HepG2 (cell line): Measurements from ENCODE around the gene FAM118B. TPM values are rescaled to one million over a fixed set of nuclear protein-coding genes. Genes with fewer than 3 reads are reported as not detected.

Experiments used
- ATAC-seq: fragments of 200-7000 bp; cut with Tn5 transposase; 3 replicates; pipeline ENCODE4 v1.9.1; 2020; ENCODE audit warnings: mild to moderate bottlenecking, moderate library complexity
- BruUV-seq: library from RNA; stranded (reverse); fragments of 400-500 nt; replicated peaks from 2 replicates; lab custom pipeline; 2021; lab: Mats Ljungman, UMichigan
- CTCF ChIA-PET: fragments of 300-600 bp; formaldehyde crosslinking; extraction: SDS; loops from one replicate; lab custom pipeline; 2021; ENCODE audit warnings: low total read pairs, inconsistent platforms, low intra/inter-chr PET ratio; lab: Yijun Ruan, JAX
- POLR2A ChIA-PET: fragments of 350-600 bp; sonication (Branson Sonifier 250); formaldehyde crosslinking; loops from one replicate; lab custom pipeline; 2020; ENCODE audit warnings: antibody characterized with exemption, inconsistent platforms; lab: Yijun Ruan, JAX
- DNase-seq: peaks from one replicate; pipeline ENCODE4 v3.0.0-alpha.2; 2015; ENCODE audit warnings: low spot score
- FAIRE-seq: peaks from 3 replicates; lab custom pipeline; 2011; peaks lifted over from hg19 to GRCh38; lab: Jason Lieb, UNC
- H2AFZ ChIP-seq: one replicate; pipeline ENCODE4 v1.6.1; 2011; ENCODE audit warnings: low read length, inconsistent platforms
- H3K27ac ChIP-seq: fragments of 300-600 bp; 3 replicates; pipeline ENCODE4 v1.8.0; 2011; ENCODE audit warnings: mixed run types, mild to moderate bottlenecking, mixed read lengths, low read length, inconsistent platforms; ENCODE audit not compliant: insufficient read depth; ENCODE audit errors: extremely low read length
- H3K27me3 ChIP-seq, 2 experiments: fragments of 200-600 bp in 1 of 2; 2 replicates in 1 of 2; 3 replicates in 1 of 2; pipeline versions ENCODE4 v1.6.0 to v1.8.0; 2011; ENCODE audit warnings: low read length in 2 of 2, mild to moderate bottlenecking in 2 of 2, moderate library complexity in 2 of 2, inconsistent platforms in 1 of 2; ENCODE audit not compliant: insufficient read depth in 2 of 2, control insufficient read depth in 1 of 2
- H3K36me3 ChIP-seq, 2 experiments: fragments of 200-600 bp in 1 of 2; replicated peaks in 1 of 2; 2 replicates in 1 of 2; 3 replicates in 1 of 2; pipeline versions ENCODE4 v1.5.1 to v1.8.0; 2011; ENCODE audit warnings: low read length in 2 of 2, inconsistent platforms in 1 of 2; ENCODE audit not compliant: insufficient read depth in 2 of 2, control insufficient read depth in 1 of 2
- H3K4me1 ChIP-seq: 2 replicates; pipeline ENCODE4 v1.5.1; 2012; ENCODE audit warnings: low read length, inconsistent platforms; ENCODE audit not compliant: insufficient read depth
- H3K4me2 ChIP-seq: 2 replicates; pipeline ENCODE4 v1.6.0; 2011; ENCODE audit warnings: low read depth, low read length, inconsistent platforms
- H3K4me3 ChIP-seq, 3 experiments: fragments of 200-600 bp in 1 of 3; sonication (generic), shearing (Covaris generic) in 1 of 3; replicated peaks in 1 of 3; 2 replicates each; pipeline ENCODE4 v1.5.1; 2011 to 2016; ENCODE audit warnings: low read length in 3 of 3, inconsistent platforms in 2 of 3, low read depth in 2 of 3, mild to moderate bottlenecking in 2 of 3, control low read depth in 1 of 3, mixed read lengths in 1 of 3; ENCODE audit not compliant: insufficient read depth in 1 of 3
- H3K79me2 ChIP-seq: one replicate; pipeline ENCODE4 v1.6.1; 2011; ENCODE audit warnings: low read length, inconsistent platforms; ENCODE audit not compliant: insufficient read depth
- H3K9ac ChIP-seq: 2 replicates; pipeline ENCODE4 v1.6.0; 2011; ENCODE audit warnings: mild to moderate bottlenecking, low read depth, low read length, inconsistent platforms; ENCODE audit not compliant: insufficient read depth
- H3K9me3 ChIP-seq: 2 replicates; pipeline ENCODE4 v1.5.1; 2012; ENCODE audit warnings: mild to moderate bottlenecking, low read length
- H4K20me1 ChIP-seq: 2 replicates; pipeline ENCODE4 v1.6.0; 2011; ENCODE audit warnings: inconsistent platforms, mild to moderate bottlenecking, low read length, moderate library complexity; ENCODE audit not compliant: insufficient read depth
- AGO2 ChIP-seq: fragments of 200-400 bp; formaldehyde crosslinking; optimal IDR thresholded peaks from 2 replicates; pipeline ENCODE3; 2017; ENCODE audit warnings: mild to moderate bottlenecking, low read depth, low read length, moderate library complexity
- MYNN ChIP-seq: sonication (generic); formaldehyde crosslinking; IDR thresholded peaks from 2 replicates; pipeline ENCODE4 v1.4.0; 2020; ENCODE audit warnings: mild to moderate bottlenecking, low read depth, missing genetic modification reagents
- POLR2G ChIP-seq: fragments of 200-400 bp; formaldehyde crosslinking; IDR thresholded peaks from 2 replicates; pipeline ENCODE4 v1.6.1; 2018; ENCODE audit warnings: mild to moderate bottlenecking, low read depth, low read length, moderate library complexity
- RBFOX2 ChIP-seq: fragments of 200-400 bp; formaldehyde crosslinking; IDR thresholded peaks from 2 replicates; pipeline ENCODE4 v1.6.1; 2017; ENCODE audit warnings: low read depth, mild to moderate bottlenecking, low read length
- ZKSCAN8 ChIP-seq: IDR thresholded peaks from 2 replicates; pipeline ENCODE4 v1.6.1; 2016; ENCODE audit warnings: borderline replicate concordance, missing genetic modification reagents, missing compliant biosample characterization
- WGBS: methylation state at CpG from one replicate; pipeline ENCODE4 v1.1.6; 2017; ENCODE audit warnings: low lambda C conversion rate; 5-methylcytosine and 5-hydroxymethylcytosine counted together
- in situ Hi-C: cut with HindIII; loops from 2 replicates; pipeline ENCODE4 v1.10.0; 2017; ENCODE audit warnings: low pct_unique_long_range_greater_than_20kb; ENCODE audit not compliant: extremely low pct_ligation_motif_present
- intact Hi-C: fragments of 100-400 bp; cut with micrococcal nuclease; formaldehyde crosslinking; loops from one replicate; pipeline ENCODE4 v1.10.0; 2022; ENCODE audit not compliant: unreplicated experiment
- polyA plus RNA-seq, 8 experiments: library from polyadenylated mRNA; depleted of rRNA in 3 of 8; stranded (reverse) in 7 of 8; unstranded in 1 of 8; fragments of >200 nt; fragmentation: Illumina TruSeq in 4 of 8; extraction: Trizol in 4 of 8; gene quantifications; 2 replicates each; pipeline versions ENCODE4 v1.2.1 to v1.2.3, GENCODE V29; 2011 to 2016; ENCODE audit warnings: low read depth in 4 of 8, missing spikeins in 1 of 8, mixed read lengths in 1 of 8; ENCODE audit not compliant: insufficient read depth in 1 of 8
- total RNA-seq, 5 experiments: library from RNA; depleted of rRNA; stranded (reverse); fragments of >200 nt; fragmentation: Illumina TruSeq; extraction: Trizol; gene quantifications; 2 replicates each; pipeline ENCODE4 v1.2.3, GENCODE V29; 2016; ENCODE audit warnings: low read depth in 1 of 5
- TF ChIP-seq, protein P1 (sequence below): sonication (generic); formaldehyde crosslinking; IDR thresholded peaks from 2 replicates; pipeline ENCODE4 v1.8.0; 2022; ENCODE audit warnings: missing genetic modification reagents, mild to moderate bottlenecking, inconsistent platforms, borderline replicate concordance
- TF ChIP-seq, protein P2 (sequence below): sonication (generic); formaldehyde crosslinking; IDR thresholded peaks from 2 replicates; pipeline ENCODE4 v1.5.0; 2020; ENCODE audit warnings: mild to moderate bottlenecking, missing genetic modification reagents
- TF ChIP-seq, protein P3 (sequence below): sonication (generic); formaldehyde crosslinking; IDR thresholded peaks from 2 replicates; pipeline ENCODE4 v1.4.0; 2020; ENCODE audit warnings: mild to moderate bottlenecking, missing genetic modification reagents

The FAM118B gene
- total and polyA plus RNA-seq, 2 of the 13 experiments (the other 11 are each of a cell fraction or from before 2014, with no cell fraction given) = 10.2 to 25.7 TPM

DNA sequence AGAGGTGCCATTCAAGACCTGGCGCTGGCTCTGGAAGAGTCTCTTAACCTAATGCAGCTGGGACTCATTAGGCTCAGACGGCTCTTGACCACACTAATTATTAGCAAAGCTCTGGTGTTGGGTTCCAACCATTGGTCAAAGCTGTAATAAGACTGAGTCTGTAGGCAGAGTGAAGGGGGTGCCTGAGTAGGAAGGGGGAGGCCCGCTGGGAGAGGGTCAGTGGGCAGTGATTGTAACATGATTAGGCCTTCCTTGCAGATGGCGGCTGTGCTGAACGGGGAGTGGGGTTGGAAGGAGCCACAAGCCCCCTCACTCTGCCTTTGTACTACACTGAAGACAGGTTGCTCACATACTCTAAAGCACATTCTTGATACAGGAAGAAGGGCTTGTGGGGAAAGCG, 51.9 kb downstream of the FAM118B start:
- Histone ChIP-seq H3K4me3 (no peak overlapping the region), H3K4me2 (no peak overlapping the region), H3K79me2 (peaks cover 17% of the 10 kb centered on the region), H3K9me3 (no peaks in the 10 kb centered on the region), H3K27ac (no peak overlapping the region), H3K4me1 (peaks cover 16% of the 10 kb centered on the region), H3K9ac (no peak overlapping the region), H3K27me3 (no peaks in the 10 kb centered on the region; a peak in 1 of 5 replicates), H3K36me3 (peaks cover 40 to 59% of the 10 kb centered on the region in 2 experiments), H4K20me1 (no peaks in the 10 kb centered on the region), H2AFZ (no peak overlapping the region)
- DNase-seq (no peak), ATAC-seq (no peak), FAIRE-seq (no peak)
- 96% methylated on average over 5 of the region's 6 CpGs for WGBS
- POLR2A ChIA-PET = no interaction called here
- intact Hi-C loops = no loop called here
- TF ChIP-seq, protein P1, sequence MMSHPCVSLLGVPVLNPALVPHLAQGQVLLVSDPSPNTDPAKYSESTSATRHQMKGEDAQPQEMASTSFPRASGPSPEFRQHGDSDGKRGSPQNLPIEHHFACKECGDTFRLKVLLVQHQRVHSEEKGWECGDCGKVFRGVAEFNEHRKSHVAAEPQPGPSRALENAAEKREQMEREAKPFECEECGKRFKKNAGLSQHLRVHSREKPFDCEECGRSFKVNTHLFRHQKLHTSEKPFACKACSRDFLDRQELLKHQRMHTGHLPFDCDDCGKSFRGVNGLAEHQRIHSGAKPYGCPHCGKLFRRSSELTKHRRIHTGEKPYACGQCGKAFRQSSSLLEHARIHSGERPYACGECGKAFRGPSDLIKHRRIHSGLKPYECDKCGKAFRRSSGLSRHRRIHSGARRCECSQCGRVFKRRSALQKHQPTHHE = no peak
- 0 out of 2 replicates have a peak, but pooled peaks have one; percentile 10 for TF ChIP-seq POLR2G
- TF ChIP-seq, protein P2, sequence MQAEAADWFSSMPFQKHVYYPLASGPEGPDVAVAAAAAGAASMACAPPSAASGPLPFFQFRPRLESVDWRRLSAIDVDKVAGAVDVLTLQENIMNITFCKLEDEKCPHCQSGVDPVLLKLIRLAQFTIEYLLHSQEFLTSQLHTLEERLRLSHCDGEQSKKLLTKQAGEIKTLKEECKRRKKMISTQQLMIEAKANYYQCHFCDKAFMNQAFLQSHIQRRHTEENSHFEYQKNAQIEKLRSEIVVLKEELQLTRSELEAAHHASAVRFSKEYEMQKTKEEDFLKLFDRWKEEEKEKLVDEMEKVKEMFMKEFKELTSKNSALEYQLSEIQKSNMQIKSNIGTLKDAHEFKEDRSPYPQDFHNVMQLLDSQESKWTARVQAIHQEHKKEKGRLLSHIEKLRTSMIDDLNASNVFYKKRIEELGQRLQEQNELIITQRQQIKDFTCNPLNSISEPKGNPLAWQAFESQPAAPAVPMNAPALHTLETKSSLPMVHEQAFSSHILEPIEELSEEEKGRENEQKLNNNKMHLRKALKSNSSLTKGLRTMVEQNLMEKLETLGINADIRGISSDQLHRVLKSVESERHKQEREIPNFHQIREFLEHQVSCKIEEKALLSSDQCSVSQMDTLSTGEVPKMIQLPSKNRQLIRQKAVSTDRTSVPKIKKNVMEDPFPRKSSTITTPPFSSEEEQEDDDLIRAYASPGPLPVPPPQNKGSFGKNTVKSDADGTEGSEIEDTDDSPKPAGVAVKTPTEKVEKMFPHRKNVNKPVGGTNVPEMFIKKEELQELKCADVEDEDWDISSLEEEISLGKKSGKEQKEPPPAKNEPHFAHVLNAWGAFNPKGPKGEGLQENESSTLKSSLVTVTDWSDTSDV (CRISPR knock-in tag) = no peak
- peak; percentile 31; the same call in 1 of the 2 replicates for TF ChIP-seq RBFOX2
- peak; percentile 19 for TF ChIP-seq AGO2
- no peak for TF ChIP-seq MYNN (CRISPR knock-in tag)
- no peak for TF ChIP-seq ZKSCAN8 (CRISPR knock-in tag)
- TF ChIP-seq, protein P3, sequence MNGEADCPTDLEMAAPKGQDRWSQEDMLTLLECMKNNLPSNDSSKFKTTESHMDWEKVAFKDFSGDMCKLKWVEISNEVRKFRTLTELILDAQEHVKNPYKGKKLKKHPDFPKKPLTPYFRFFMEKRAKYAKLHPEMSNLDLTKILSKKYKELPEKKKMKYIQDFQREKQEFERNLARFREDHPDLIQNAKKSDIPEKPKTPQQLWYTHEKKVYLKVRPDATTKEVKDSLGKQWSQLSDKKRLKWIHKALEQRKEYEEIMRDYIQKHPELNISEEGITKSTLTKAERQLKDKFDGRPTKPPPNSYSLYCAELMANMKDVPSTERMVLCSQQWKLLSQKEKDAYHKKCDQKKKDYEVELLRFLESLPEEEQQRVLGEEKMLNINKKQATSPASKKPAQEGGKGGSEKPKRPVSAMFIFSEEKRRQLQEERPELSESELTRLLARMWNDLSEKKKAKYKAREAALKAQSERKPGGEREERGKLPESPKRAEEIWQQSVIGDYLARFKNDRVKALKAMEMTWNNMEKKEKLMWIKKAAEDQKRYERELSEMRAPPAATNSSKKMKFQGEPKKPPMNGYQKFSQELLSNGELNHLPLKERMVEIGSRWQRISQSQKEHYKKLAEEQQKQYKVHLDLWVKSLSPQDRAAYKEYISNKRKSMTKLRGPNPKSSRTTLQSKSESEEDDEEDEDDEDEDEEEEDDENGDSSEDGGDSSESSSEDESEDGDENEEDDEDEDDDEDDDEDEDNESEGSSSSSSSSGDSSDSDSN (CRISPR knock-in tag) = no peak
- no TSS peak for BruUV-seq
- CTCF ChIA-PET = no interaction called here
- in situ Hi-C loops = no loop called here
